Activated naive CD8-positive, alpha-beta T cell treated with anti-CD3 and anti-CD28 coated beads, Interleukin-2, amount 50 U/mL, for 24 hours (primary cell): Measurements from ENCODE around the gene HINT3.
"Not testable (repeated sequence)": the region's sequence is repeated elsewhere in the genome, so short reads cannot be mapped to it uniquely, and the experiment has no call there.

Experiments
- ATAC-seq: fragments of 150-1000 bp; cut with Tn5 transposase; one replicate; pipeline ENCODE4 v1.10.0; 2021
- DNase-seq: peaks from one replicate; pipeline ENCODE4 v3.0.0; 2021
- H3K27ac Mint-ChIP-seq: one replicate; pipeline ENCODE4 v1.8.0; 2021; ENCODE audit warnings: mild to moderate bottlenecking, mixed read lengths
- H3K27me3 Mint-ChIP-seq: one replicate; pipeline ENCODE4 v1.8.0; 2021; ENCODE audit warnings: mixed read lengths
- H3K36me3 Mint-ChIP-seq: one replicate; pipeline ENCODE4 v1.8.0; 2021; ENCODE audit warnings: low read depth, mixed read lengths
- H3K4me1 Mint-ChIP-seq: one replicate; pipeline ENCODE4 v1.8.0; 2021; ENCODE audit warnings: mixed read lengths
- H3K4me3 Mint-ChIP-seq: one replicate; pipeline ENCODE4 v1.8.0; 2021; ENCODE audit warnings: mild to moderate bottlenecking, moderate library complexity, mixed read lengths
- H3K9me3 Mint-ChIP-seq: one replicate; pipeline ENCODE4 v1.8.0; 2021; ENCODE audit warnings: mixed read lengths

Gene HINT3

GRCh38 chr6:125927761-125928160, 28.8 kb upstream of the HINT3 start:
- no peak for ATAC-seq
- H3K27ac Mint-ChIP-seq: no peak overlapping the region
- H3K9me3 Mint-ChIP-seq: peaks cover 10% of the 10 kb centered on the region
- H3K36me3 Mint-ChIP-seq: peaks cover 63% of the 10 kb centered on the region
- H3K4me1 Mint-ChIP-seq: peaks cover 27% of the 10 kb centered on the region
- no peak for DNase-seq
- H3K4me3 Mint-ChIP-seq: no peak overlapping the region
- H3K27me3 Mint-ChIP-seq: no peaks in the 10 kb centered on the region

- peaks cover 39% of the 10 kb centered on the region for H3K36me3 Mint-ChIP-seq
- H3K27ac Mint-ChIP-seq: peak overlapping the region; percentile 72
- no peaks in the 10 kb centered on the region for H3K27me3 Mint-ChIP-seq
- ATAC-seq: no peak
- DNase-seq: no peak
- peaks cover 19% of the 10 kb centered on the region for H3K4me1 Mint-ChIP-seq
- H3K4me3 Mint-ChIP-seq: no peak overlapping the region
- peaks cover 10% of the 10 kb centered on the region for H3K9me3 Mint-ChIP-seq
Measured at GRCh38 chr6:125930765-125931418, 25.7 kb upstream of the HINT3 start.

GRCh38 chr6:125931733-125932450, 24.7 kb upstream of the HINT3 start:
- ATAC-seq (peak; percentile 73), DNase-seq (no peak)
- Mint-ChIP-seq H3K4me1 (peaks cover 16% of the 10 kb centered on the region), H3K9me3 (peaks cover 10% of the 10 kb centered on the region), H3K27me3 (no peaks in the 10 kb centered on the region), H3K4me3 (no peak overlapping the region), H3K36me3 (peaks cover 36% of the 10 kb centered on the region), H3K27ac (peak overlapping the region; percentile 72)

GRCh38 chr6:125932451-125932795, 24.1 kb upstream of the HINT3 start:
- peak overlapping the region; percentile 40 for H3K27ac Mint-ChIP-seq
- peaks cover 33% of the 10 kb centered on the region for H3K36me3 Mint-ChIP-seq
- no peak for ATAC-seq
- no peaks in the 10 kb centered on the region for H3K27me3 Mint-ChIP-seq
- H3K9me3 Mint-ChIP-seq: peaks cover 10% of the 10 kb centered on the region
- H3K4me1 Mint-ChIP-seq: peaks cover 16% of the 10 kb centered on the region
- no peak overlapping the region for H3K4me3 Mint-ChIP-seq
- DNase-seq: no peak

- not testable (repeated sequence) for DNase-seq, H3K9me3 Mint-ChIP-seq, H3K4me3 Mint-ChIP-seq, ATAC-seq, H3K27ac Mint-ChIP-seq, H3K27me3 Mint-ChIP-seq
- peaks cover 17% of the 10 kb centered on the region for H3K36me3 Mint-ChIP-seq
- peaks cover 16% of the 10 kb centered on the region for H3K4me1 Mint-ChIP-seq
Measured at GRCh38 chr6:125935520-125935919, 21.1 kb upstream of the HINT3 start.

- peaks cover 12% of the 10 kb centered on the region for H3K27me3 Mint-ChIP-seq
- H3K4me1 Mint-ChIP-seq: peaks cover 6% of the 10 kb centered on the region
- no peak overlapping the region for H3K27ac Mint-ChIP-seq
- ATAC-seq: no peak
- DNase-seq: no peak
- H3K4me3 Mint-ChIP-seq: no peak overlapping the region
- H3K9me3 Mint-ChIP-seq: no peaks in the 10 kb centered on the region
- H3K36me3 Mint-ChIP-seq: no peaks in the 10 kb centered on the region
Measured at GRCh38 chr6:125939026-125939425, 17.5 kb upstream of the HINT3 start.

- Mint-ChIP-seq H3K4me1 (peaks cover 6% of the 10 kb centered on the region), H3K36me3 (no peaks in the 10 kb centered on the region), H3K27me3 (peaks cover 12% of the 10 kb centered on the region), H3K9me3 (no peaks in the 10 kb centered on the region), H3K27ac (no peak overlapping the region), H3K4me3 (no peak overlapping the region)
- ATAC-seq: no peak
- no peak for DNase-seq
Measured at GRCh38 chr6:125939791-125940190, 16.8 kb upstream of the HINT3 start.

- no peak overlapping the region for H3K27ac Mint-ChIP-seq
- no peaks in the 10 kb centered on the region for H3K9me3 Mint-ChIP-seq
- no peaks in the 10 kb centered on the region for H3K36me3 Mint-ChIP-seq
- ATAC-seq: no peak
- no peak overlapping the region for H3K4me3 Mint-ChIP-seq
- no peak for DNase-seq
- peaks cover 6% of the 10 kb centered on the region for H3K4me1 Mint-ChIP-seq
- peaks cover 12% of the 10 kb centered on the region for H3K27me3 Mint-ChIP-seq
Measured at GRCh38 chr6:125940247-125941041, 16.1 kb upstream of the HINT3 start.

GRCh38 chr6:125942672-125943527, 13.7 kb upstream of the HINT3 start:
- Mint-ChIP-seq H3K27me3 (peaks cover 12% of the 10 kb centered on the region), H3K4me1 (peaks cover 13% of the 10 kb centered on the region), H3K4me3 (no peak overlapping the region), H3K9me3 (no peaks in the 10 kb centered on the region), H3K27ac (no peak overlapping the region), H3K36me3 (no peaks in the 10 kb centered on the region)
- DNase-seq (no peak), ATAC-seq (no peak)

- H3K27ac Mint-ChIP-seq: no peak overlapping the region
- H3K36me3 Mint-ChIP-seq: no peaks in the 10 kb centered on the region
- H3K4me3 Mint-ChIP-seq: no peak overlapping the region
- H3K27me3 Mint-ChIP-seq: peaks cover 15% of the 10 kb centered on the region
- no peak for ATAC-seq
- DNase-seq: no peak
- peaks cover 13% of the 10 kb centered on the region for H3K4me1 Mint-ChIP-seq
- H3K9me3 Mint-ChIP-seq: no peaks in the 10 kb centered on the region
Measured at GRCh38 chr6:125943528-125944433, 12.8 kb upstream of the HINT3 start.

GRCh38 chr6:125944434-125944816, 12.1 kb upstream of the HINT3 start:
- peaks cover 13% of the 10 kb centered on the region for H3K4me1 Mint-ChIP-seq
- ATAC-seq (no peak), DNase-seq (no peak)
- no peak overlapping the region for H3K4me3 Mint-ChIP-seq
- H3K9me3 Mint-ChIP-seq: no peaks in the 10 kb centered on the region
- H3K27ac Mint-ChIP-seq: no peak overlapping the region
- H3K36me3 Mint-ChIP-seq: no peaks in the 10 kb centered on the region
- H3K27me3 Mint-ChIP-seq: peaks cover 15% of the 10 kb centered on the region

GRCh38 chr6:125944896-125945295, 11.7 kb upstream of the HINT3 start:
- peaks cover 11% of the 10 kb centered on the region for H3K27me3 Mint-ChIP-seq
- DNase-seq: no peak
- no peaks in the 10 kb centered on the region for H3K36me3 Mint-ChIP-seq
- no peak overlapping the region for H3K27ac Mint-ChIP-seq
- H3K4me3 Mint-ChIP-seq: no peak overlapping the region
- no peak for ATAC-seq
- peaks cover 13% of the 10 kb centered on the region for H3K4me1 Mint-ChIP-seq
- H3K9me3 Mint-ChIP-seq: no peaks in the 10 kb centered on the region

- no peaks in the 10 kb centered on the region for H3K36me3 Mint-ChIP-seq
- peaks cover 13% of the 10 kb centered on the region for H3K4me1 Mint-ChIP-seq
- ATAC-seq: no peak
- no peak for DNase-seq
- H3K27ac Mint-ChIP-seq: no peak overlapping the region
- peaks cover 8% of the 10 kb centered on the region for H3K27me3 Mint-ChIP-seq
- no peaks in the 10 kb centered on the region for H3K9me3 Mint-ChIP-seq
- no peak overlapping the region for H3K4me3 Mint-ChIP-seq
Measured at GRCh38 chr6:125945378-125946141, 11.0 kb upstream of the HINT3 start.
